SK-N-SH (cell line): Measurements from ENCODE around the gene NEUROG3. TPM values are rescaled to one million over a fixed set of nuclear protein-coding genes. Genes with fewer than 3 reads are reported as not detected.

Experiments
- CTCF ChIA-PET: fragments of 300-600, 350-600 bp; formaldehyde crosslinking; extraction: SDS; loops from one replicate; lab custom pipeline; 2021; lab: Yijun Ruan, JAX
- POLR2A ChIA-PET: fragments of 350-600 bp; sonication (Branson Sonifier 250); formaldehyde crosslinking; extraction: SDS; loops from one replicate; lab custom pipeline; 2020; ENCODE audit warnings: antibody characterized with exemption, inconsistent platforms; lab: Yijun Ruan, JAX
- DNase-seq: peaks from one replicate; pipeline ENCODE4 v3.0.0; 2012
- H2AFZ ChIP-seq: fragments of 200-600 bp; sonication (generic); 2 replicates; pipeline ENCODE4 v1.8.1; 2016; ENCODE audit warnings: antibody characterized with exemption, mild to moderate bottlenecking, low read depth
- H3F3A ChIP-seq: fragments of 200-600 bp; sonication (generic); replicated peaks from 2 replicates; pipeline ENCODE3; 2016; ENCODE audit warnings: antibody characterized with exemption, mild to moderate bottlenecking; ENCODE audit not compliant: insufficient read depth
- H3K27ac ChIP-seq, 2 experiments: fragments of 200-500 bp in 1 of 2; fragments of 200-600 bp in 1 of 2; sonication (Bioruptor generic) in 1 of 2; sonication (generic), shearing (Covaris generic) in 1 of 2; 2 replicates each; pipeline versions ENCODE4 v1.5.1 to v1.6.1; 2014 to 2016; ENCODE audit warnings: low read depth in 2 of 2, inconsistent platforms in 1 of 2, low read length in 1 of 2, mild to moderate bottlenecking in 1 of 2, mixed read lengths in 1 of 2
- H3K27me3 ChIP-seq: fragments of 200-600 bp; sonication (generic), shearing (Covaris generic); 2 replicates; pipeline ENCODE4 v1.6.1; 2016; ENCODE audit warnings: mixed run types; ENCODE audit not compliant: insufficient read depth
- H3K36me3 ChIP-seq, 2 experiments: fragments of 200-500 bp in 1 of 2; fragments of 200-600 bp in 1 of 2; sonication (Bioruptor generic) in 1 of 2; sonication (generic) in 1 of 2; replicated peaks in 1 of 2; 2 replicates each; pipeline versions ENCODE3 to v1.5.1; 2014 to 2016; ENCODE audit warnings: low read length in 1 of 2, mild to moderate bottlenecking in 1 of 2; ENCODE audit not compliant: insufficient read depth in 2 of 2, control insufficient read depth in 1 of 2
- H3K4me1 ChIP-seq, 2 experiments: fragments of 200-500 bp in 1 of 2; fragments of 200-600 bp in 1 of 2; sonication (Bioruptor generic) in 1 of 2; sonication (generic), shearing (Covaris generic) in 1 of 2; 2 replicates each; pipeline versions ENCODE4 v1.5.1 to v1.6.1; 2014 to 2016; ENCODE audit warnings: low read depth in 1 of 2, low read length in 1 of 2, mixed run types in 1 of 2; ENCODE audit not compliant: insufficient read depth in 2 of 2, control insufficient read depth in 1 of 2
- H3K4me2 ChIP-seq: fragments of 200-600 bp; sonication (generic), shearing (Covaris generic); 2 replicates; pipeline ENCODE4 v1.6.1; 2017; ENCODE audit warnings: mixed run types
- H3K4me3 ChIP-seq, 2 experiments: fragments of 200-500 bp in 1 of 2; fragments of 200-600 bp in 1 of 2; sonication (Bioruptor generic) in 1 of 2; sonication (generic), shearing (Covaris generic) in 1 of 2; 2 replicates each; pipeline versions ENCODE4 v1.5.1 to v1.8.1; 2014 to 2016; ENCODE audit warnings: low read depth in 2 of 2, inconsistent platforms in 1 of 2, low read length in 1 of 2, mild to moderate bottlenecking in 1 of 2, mixed read lengths in 1 of 2, moderate library complexity in 1 of 2
- H3K79me2 ChIP-seq: fragments of 200-600 bp; sonication (generic); 2 replicates; pipeline ENCODE4 v1.8.1; 2017; ENCODE audit warnings: mild to moderate bottlenecking; ENCODE audit not compliant: insufficient read depth
- H3K9ac ChIP-seq: fragments of 200-600 bp; sonication (generic); 2 replicates; pipeline ENCODE4 v1.6.1; 2017; ENCODE audit warnings: mixed run types
- H3K9me2 ChIP-seq: fragments of 200-600 bp; sonication (generic); 2 replicates; pipeline ENCODE4 v1.6.1; 2017; ENCODE audit warnings: mixed run types
- H3K9me3 ChIP-seq: fragments of 200-600 bp; sonication (generic); 2 replicates; pipeline ENCODE4 v1.6.1; 2017; ENCODE audit warnings: mixed run types, mild to moderate bottlenecking, moderate library complexity
- H4K20me1 ChIP-seq: fragments of 200-600 bp; sonication (generic); 2 replicates; pipeline ENCODE4 v1.6.1; 2017; ENCODE audit warnings: mild to moderate bottlenecking, mixed run types; ENCODE audit not compliant: insufficient read depth
- EP300 ChIP-seq, 2 experiments: IDR thresholded peaks; 2 replicates each; pipeline versions ENCODE4 v1.4.0 to v1.6.1; 2012; ENCODE audit warnings: borderline replicate concordance in 1 of 2, low read depth in 1 of 2, low read length in 1 of 2
- EZH2phosphoT487 ChIP-seq: fragments of 200-600 bp; sonication (generic); IDR thresholded peaks from 2 replicates; pipeline ENCODE4 v1.6.1; 2017; ENCODE audit warnings: low read depth, mixed run types, mild to moderate bottlenecking, antibody characterized with exemption, moderate library complexity, borderline replicate concordance
- FOSL2 ChIP-seq: IDR thresholded peaks from 2 replicates; pipeline ENCODE4 v1.4.0; 2012; ENCODE audit warnings: low read depth, mild to moderate bottlenecking, moderate library complexity, borderline replicate concordance
- FOXM1 ChIP-seq: IDR thresholded peaks from 2 replicates; pipeline ENCODE4 v1.4.0; 2012; ENCODE audit warnings: low read depth, mild to moderate bottlenecking
- GABPA ChIP-seq: IDR thresholded peaks from 2 replicates; pipeline ENCODE4 v1.4.0; 2012; ENCODE audit warnings: low read depth, mild to moderate bottlenecking
- GATA2 ChIP-seq: sonication (generic); formaldehyde crosslinking; IDR thresholded peaks from 2 replicates; pipeline ENCODE4 v1.5.0; 2020; ENCODE audit warnings: mild to moderate bottlenecking, missing genetic modification reagents
- MAX ChIP-seq: IDR thresholded peaks from 2 replicates; pipeline ENCODE4 v1.4.0; 2012; ENCODE audit warnings: low read depth
- MXI1 ChIP-seq: IDR thresholded peaks from 2 replicates; pipeline ENCODE4 v1.6.1; 2012; ENCODE audit warnings: mild to moderate bottlenecking, low read depth, low read length, improper control_type of control experiment
- NFIC ChIP-seq: IDR thresholded peaks from 2 replicates; pipeline ENCODE4 v1.4.0; 2012; ENCODE audit warnings: borderline replicate concordance
- NRF1 ChIP-seq: IDR thresholded peaks from 2 replicates; pipeline ENCODE4 v1.6.1; 2012; ENCODE audit warnings: low read depth, mild to moderate bottlenecking, low read length
- POLR2AphosphoS5 ChIP-seq: IDR thresholded peaks from 2 replicates; pipeline ENCODE4 v1.6.1; 2012; ENCODE audit warnings: low read depth, low read length
- RAD21 ChIP-seq: IDR thresholded peaks from 2 replicates; pipeline ENCODE4 v1.6.1; 2012; ENCODE audit warnings: mild to moderate bottlenecking, low read length
- SMC3 ChIP-seq: IDR thresholded peaks from 2 replicates; pipeline ENCODE4 v1.6.1; 2012; ENCODE audit warnings: low read depth, low read length, improper control_type of control experiment
- TAF1 ChIP-seq: IDR thresholded peaks from 2 replicates; pipeline ENCODE4 v1.6.1; 2012; ENCODE audit warnings: low read depth, mild to moderate bottlenecking, low read length, moderate library complexity, borderline replicate concordance
- TCF12 ChIP-seq: IDR thresholded peaks from 2 replicates; pipeline ENCODE4 v1.4.0; 2012
- TEAD4 ChIP-seq: IDR thresholded peaks from 2 replicates; pipeline ENCODE4 v1.4.0; 2012; ENCODE audit warnings: mild to moderate bottlenecking, borderline replicate concordance; ENCODE audit not compliant: insufficient read depth
- USF1 ChIP-seq: IDR thresholded peaks from 2 replicates; pipeline ENCODE4 v1.4.0; 2012; ENCODE audit warnings: low read depth, borderline replicate concordance
- WGBS: methylation state at CpG from one replicate; pipeline ENCODE4 v1.1.6; 2017; ENCODE audit warnings: low lambda C conversion rate; 5-methylcytosine and 5-hydroxymethylcytosine counted together
- polyA plus RNA-seq, 3 experiments: library from polyadenylated mRNA; depleted of rRNA; stranded (reverse); fragments of >200 nt; gene quantifications; 2 replicates each; pipeline ENCODE4 v1.2.3, GENCODE V29; 2012
- TF ChIP-seq, protein P1 (sequence below): IDR thresholded peaks from 2 replicates; pipeline ENCODE4 v1.4.0; 2012; ENCODE audit warnings: low read depth, borderline replicate concordance

The NEUROG3 gene
- polyA plus RNA-seq, 1 of the 3 experiments (the other 2 are of a cell fraction) = not detected

- Histone ChIP-seq H3K79me2 (no peaks in the 10 kb centered on the region), H3F3A (no peaks in the 10 kb centered on the region), H3K9me2 (no peaks in the 10 kb centered on the region), H3K36me3 (no peaks in the 10 kb centered on the region), H3K9me3 (no peaks in the 10 kb centered on the region), H3K9ac (no peak overlapping the region), H3K4me3 (peak overlapping the region in 1 of 2 experiments; percentile 26; a peak in 1 of 4 replicates), H3K27ac (no peak overlapping the region), H2AFZ (no peak overlapping the region), H3K27me3 (peaks cover 92% of the 10 kb centered on the region), H3K4me2 (peak overlapping the region; percentile 24), H3K4me1 (peaks cover 0 to 19% of the 10 kb centered on the region in 2 experiments; a peak in 1 of 4 replicates), H4K20me1 (no peaks in the 10 kb centered on the region)
- ChIA-PET CTCF (interaction anchor here (1.1 to 2.3 kb wide), 3 partner anchors 59 to 66 kb away, joined by 3 to 8 read pairs (median 4); no protein-coding TSS in a partner anchor), POLR2A (no interaction called here)
- WGBS = 0% methylated on average over 11 of the region's 12 CpGs
- DNase-seq = peak; percentile 59
- no peak for TF ChIP-seq NFIC
- no peak for TF ChIP-seq FOXM1
- TF ChIP-seq MAX = no peak
- TF ChIP-seq, protein P1, sequence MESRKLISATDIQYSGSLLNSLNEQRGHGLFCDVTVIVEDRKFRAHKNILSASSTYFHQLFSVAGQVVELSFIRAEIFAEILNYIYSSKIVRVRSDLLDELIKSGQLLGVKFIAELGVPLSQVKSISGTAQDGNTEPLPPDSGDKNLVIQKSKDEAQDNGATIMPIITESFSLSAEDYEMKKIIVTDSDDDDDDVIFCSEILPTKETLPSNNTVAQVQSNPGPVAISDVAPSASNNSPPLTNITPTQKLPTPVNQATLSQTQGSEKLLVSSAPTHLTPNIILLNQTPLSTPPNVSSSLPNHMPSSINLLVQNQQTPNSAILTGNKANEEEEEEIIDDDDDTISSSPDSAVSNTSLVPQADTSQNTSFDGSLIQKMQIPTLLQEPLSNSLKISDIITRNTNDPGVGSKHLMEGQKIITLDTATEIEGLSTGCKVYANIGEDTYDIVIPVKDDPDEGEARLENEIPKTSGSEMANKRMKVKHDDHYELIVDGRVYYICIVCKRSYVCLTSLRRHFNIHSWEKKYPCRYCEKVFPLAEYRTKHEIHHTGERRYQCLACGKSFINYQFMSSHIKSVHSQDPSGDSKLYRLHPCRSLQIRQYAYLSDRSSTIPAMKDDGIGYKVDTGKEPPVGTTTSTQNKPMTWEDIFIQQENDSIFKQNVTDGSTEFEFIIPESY = no peak
- no peak for TF ChIP-seq POLR2AphosphoS5
- TF ChIP-seq NRF1 = no peak
- TF ChIP-seq SMC3 = no peak
- no peak for TF ChIP-seq MXI1
- no peak for TF ChIP-seq TEAD4
- TF ChIP-seq USF1 = no peak
- TF ChIP-seq GABPA = no peak
- TF ChIP-seq TCF12 = no peak
- no peak for TF ChIP-seq TAF1
- no peak for TF ChIP-seq FOSL2
- no peak for TF ChIP-seq EP300 (IDR thresholded peaks at IDR 0.05; ENCODE audit: borderline replicate concordance in 1 of 2, low read depth in 1 of 2, low read length in 1 of 2)
- no peak for TF ChIP-seq EZH2phosphoT487
- TF ChIP-seq GATA2 (CRISPR knock-in tag) = no peak
- TF ChIP-seq RAD21 = no peak
- TF ChIP-seq, all 33 proteins: peak for 0
These were observed 1.4 kb upstream of the NEUROG3 start for GRCh38 chr10:69574571-69574978.
